SK-N-SH treated with all-trans-retinoic acid at 6 μM for 48 hours (cell line): Measurements from ENCODE around the gene AAK1.

Experiments
- ATAC-seq: fragments of 200-7000 bp; cut with Tn5 transposase; 3 replicates; pipeline ENCODE4 v1.9.1; 2020; ENCODE audit warnings: mild to moderate bottlenecking, moderate library complexity
- ARNTL ChIP-seq: fragments of 450-650 bp; formaldehyde crosslinking; IDR thresholded peaks from 2 replicates; pipeline ENCODE4 v1.5.0; 2020; ENCODE audit warnings: low read depth, mild to moderate bottlenecking, moderate library complexity, borderline replicate concordance
- BACH2 ChIP-seq: fragments of 250-450 bp; sonication (Bioruptor Pico); IDR thresholded peaks from 2 replicates; pipeline ENCODE4 v1.9.0; 2021; ENCODE audit warnings: mild to moderate bottlenecking, borderline replicate concordance
- CSDC2 ChIP-seq: fragments of 250-450 bp; sonication (Bioruptor Pico); IDR thresholded peaks from 2 replicates; pipeline ENCODE4 v1.5.0; 2020; ENCODE audit warnings: mild to moderate bottlenecking, moderate library complexity
- ESRRG ChIP-seq: fragments of 250-450 bp; sonication (Bioruptor Pico); IDR thresholded peaks from 2 replicates; pipeline ENCODE4 v1.6.1; 2021; ENCODE audit warnings: mild to moderate bottlenecking
- ISL1 ChIP-seq: fragments of 250-450 bp; sonication (Bioruptor Pico); IDR thresholded peaks from 2 replicates; pipeline ENCODE4 v2.1.2; 2022; ENCODE audit warnings: mild to moderate bottlenecking, moderate library complexity
- OSR1 ChIP-seq: fragments of 250-450 bp; sonication (Bioruptor Pico); IDR thresholded peaks from 2 replicates; pipeline ENCODE4 v1.8.0; 2022; ENCODE audit warnings: moderate library complexity, mild to moderate bottlenecking, inconsistent platforms
- PPARA ChIP-seq: fragments of 250-450 bp; sonication (Bioruptor Pico); IDR thresholded peaks from 2 replicates; pipeline ENCODE4 v1.5.0; 2020; ENCODE audit warnings: mild to moderate bottlenecking, borderline replicate concordance
- RARB ChIP-seq: fragments of 250-450 bp; sonication (Bioruptor Pico); IDR thresholded peaks from 2 replicates; pipeline ENCODE4 v1.8.0; 2021; ENCODE audit warnings: mild to moderate bottlenecking, moderate library complexity
- SNAI2 ChIP-seq: fragments of 250-450 bp; sonication (Bioruptor Pico); IDR thresholded peaks from 2 replicates; pipeline ENCODE4 v1.5.0; 2020; ENCODE audit warnings: mild to moderate bottlenecking, moderate library complexity
- TCF4 ChIP-seq: fragments of 250-450 bp; sonication (Bioruptor Pico); IDR thresholded peaks from 2 replicates; pipeline ENCODE4 v1.8.0; 2021; ENCODE audit warnings: mild to moderate bottlenecking, moderate library complexity, borderline replicate concordance
- TOX ChIP-seq: fragments of 250-450 bp; sonication (Bioruptor Pico); IDR thresholded peaks from 2 replicates; pipeline ENCODE4 v1.8.0; 2021; ENCODE audit warnings: mild to moderate bottlenecking, moderate library complexity, borderline replicate concordance
- ZC3H10 ChIP-seq: fragments of 250-450 bp; sonication (Bioruptor Pico); IDR thresholded peaks from 2 replicates; pipeline ENCODE4 v1.5.1; 2021; ENCODE audit warnings: mild to moderate bottlenecking, moderate library complexity
- ZFP3 ChIP-seq: fragments of 250-450 bp; sonication (Bioruptor Pico); IDR thresholded peaks from 2 replicates; pipeline ENCODE4 v1.5.0; 2020; ENCODE audit warnings: mild to moderate bottlenecking, moderate library complexity
- ZFP30 ChIP-seq: fragments of 450-650 bp; formaldehyde crosslinking; IDR thresholded peaks from 2 replicates; pipeline ENCODE4 v1.5.0; 2022; ENCODE audit warnings: mild to moderate bottlenecking, moderate library complexity
- ZNF70 ChIP-seq: fragments of 450-650 bp; formaldehyde crosslinking; IDR thresholded peaks from 2 replicates; pipeline ENCODE4 v1.5.0; 2020; ENCODE audit warnings: mild to moderate bottlenecking, moderate library complexity
- ZNF8 ChIP-seq: fragments of 450-650 bp; formaldehyde crosslinking; IDR thresholded peaks from 2 replicates; pipeline ENCODE4 v1.5.0; 2020; ENCODE audit warnings: mild to moderate bottlenecking, moderate library complexity
- TF ChIP-seq, protein P1 (sequence below): fragments of 250-450 bp; sonication (Bioruptor Pico); IDR thresholded peaks from 2 replicates; pipeline ENCODE4 v1.5.1; 2021; ENCODE audit warnings: mild to moderate bottlenecking, moderate library complexity
- TF ChIP-seq, protein P2 (sequence below): fragments of 250-450 bp; sonication (Bioruptor Pico); IDR thresholded peaks from 2 replicates; pipeline ENCODE4 v1.5.0; 2020; ENCODE audit warnings: mild to moderate bottlenecking, moderate library complexity
- TF ChIP-seq, protein P3 (sequence below): fragments of 250-450 bp; sonication (Bioruptor Pico); IDR thresholded peaks from 2 replicates; pipeline ENCODE4 v1.8.0; 2021; ENCODE audit warnings: low read depth, mild to moderate bottlenecking, moderate library complexity, borderline replicate concordance
- TF ChIP-seq, protein P4 (sequence below): fragments of 250-450 bp; sonication (Bioruptor Pico); IDR thresholded peaks from 2 replicates; pipeline ENCODE4 v1.8.0; 2020; ENCODE audit warnings: mild to moderate bottlenecking, moderate library complexity, borderline replicate concordance
- TF ChIP-seq, protein P5 (sequence below): fragments of 250-450 bp; sonication (Bioruptor Pico); IDR thresholded peaks from 2 replicates; pipeline ENCODE4 v1.5.1; 2020; ENCODE audit warnings: low read depth, mild to moderate bottlenecking, moderate library complexity

AAK1 gene

DNA sequence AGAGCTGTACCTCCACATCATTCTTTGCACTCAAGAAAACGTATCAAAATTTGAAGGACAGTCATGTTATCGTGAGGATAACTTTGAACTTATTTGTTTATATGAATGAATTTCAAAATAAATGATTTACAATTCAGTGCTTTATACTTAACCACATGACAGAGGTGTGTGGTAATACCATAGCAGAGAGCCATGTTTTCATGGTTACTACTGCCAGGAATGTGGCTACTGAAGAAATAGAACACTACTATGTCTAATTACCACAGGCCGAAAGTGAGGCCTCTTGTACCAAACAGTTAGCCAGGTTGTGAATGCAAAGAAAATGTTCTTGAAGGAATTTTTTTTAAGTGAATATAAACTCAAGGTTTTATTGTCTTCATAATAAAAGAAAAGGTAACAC, 49.2 kb downstream of the AAK1 start:
- TF ChIP-seq, protein P1, sequence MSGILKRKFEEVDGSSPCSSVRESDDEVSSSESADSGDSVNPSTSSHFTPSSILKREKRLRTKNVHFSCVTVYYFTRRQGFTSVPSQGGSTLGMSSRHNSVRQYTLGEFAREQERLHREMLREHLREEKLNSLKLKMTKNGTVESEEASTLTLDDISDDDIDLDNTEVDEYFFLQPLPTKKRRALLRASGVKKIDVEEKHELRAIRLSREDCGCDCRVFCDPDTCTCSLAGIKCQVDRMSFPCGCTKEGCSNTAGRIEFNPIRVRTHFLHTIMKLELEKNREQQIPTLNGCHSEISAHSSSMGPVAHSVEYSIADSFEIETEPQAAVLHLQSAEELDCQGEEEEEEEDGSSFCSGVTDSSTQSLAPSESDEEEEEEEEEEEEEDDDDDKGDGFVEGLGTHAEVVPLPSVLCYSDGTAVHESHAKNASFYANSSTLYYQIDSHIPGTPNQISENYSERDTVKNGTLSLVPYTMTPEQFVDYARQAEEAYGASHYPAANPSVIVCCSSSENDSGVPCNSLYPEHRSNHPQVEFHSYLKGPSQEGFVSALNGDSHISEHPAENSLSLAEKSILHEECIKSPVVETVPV (CRISPR knock-in tag): no peak
- no peak for TF ChIP-seq ZNF70
- TF ChIP-seq, protein P2, sequence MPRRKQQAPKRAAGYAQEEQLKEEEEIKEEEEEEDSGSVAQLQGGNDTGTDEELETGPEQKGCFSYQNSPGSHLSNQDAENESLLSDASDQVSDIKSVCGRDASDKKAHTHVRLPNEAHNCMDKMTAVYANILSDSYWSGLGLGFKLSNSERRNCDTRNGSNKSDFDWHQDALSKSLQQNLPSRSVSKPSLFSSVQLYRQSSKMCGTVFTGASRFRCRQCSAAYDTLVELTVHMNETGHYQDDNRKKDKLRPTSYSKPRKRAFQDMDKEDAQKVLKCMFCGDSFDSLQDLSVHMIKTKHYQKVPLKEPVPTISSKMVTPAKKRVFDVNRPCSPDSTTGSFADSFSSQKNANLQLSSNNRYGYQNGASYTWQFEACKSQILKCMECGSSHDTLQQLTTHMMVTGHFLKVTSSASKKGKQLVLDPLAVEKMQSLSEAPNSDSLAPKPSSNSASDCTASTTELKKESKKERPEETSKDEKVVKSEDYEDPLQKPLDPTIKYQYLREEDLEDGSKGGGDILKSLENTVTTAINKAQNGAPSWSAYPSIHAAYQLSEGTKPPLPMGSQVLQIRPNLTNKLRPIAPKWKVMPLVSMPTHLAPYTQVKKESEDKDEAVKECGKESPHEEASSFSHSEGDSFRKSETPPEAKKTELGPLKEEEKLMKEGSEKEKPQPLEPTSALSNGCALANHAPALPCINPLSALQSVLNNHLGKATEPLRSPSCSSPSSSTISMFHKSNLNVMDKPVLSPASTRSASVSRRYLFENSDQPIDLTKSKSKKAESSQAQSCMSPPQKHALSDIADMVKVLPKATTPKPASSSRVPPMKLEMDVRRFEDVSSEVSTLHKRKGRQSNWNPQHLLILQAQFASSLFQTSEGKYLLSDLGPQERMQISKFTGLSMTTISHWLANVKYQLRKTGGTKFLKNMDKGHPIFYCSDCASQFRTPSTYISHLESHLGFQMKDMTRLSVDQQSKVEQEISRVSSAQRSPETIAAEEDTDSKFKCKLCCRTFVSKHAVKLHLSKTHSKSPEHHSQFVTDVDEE (CRISPR knock-in tag): no peak
- TF ChIP-seq OSR1 (CRISPR knock-in tag): no peak
- TF ChIP-seq ESRRG: no peak
- TF ChIP-seq, protein P3, sequence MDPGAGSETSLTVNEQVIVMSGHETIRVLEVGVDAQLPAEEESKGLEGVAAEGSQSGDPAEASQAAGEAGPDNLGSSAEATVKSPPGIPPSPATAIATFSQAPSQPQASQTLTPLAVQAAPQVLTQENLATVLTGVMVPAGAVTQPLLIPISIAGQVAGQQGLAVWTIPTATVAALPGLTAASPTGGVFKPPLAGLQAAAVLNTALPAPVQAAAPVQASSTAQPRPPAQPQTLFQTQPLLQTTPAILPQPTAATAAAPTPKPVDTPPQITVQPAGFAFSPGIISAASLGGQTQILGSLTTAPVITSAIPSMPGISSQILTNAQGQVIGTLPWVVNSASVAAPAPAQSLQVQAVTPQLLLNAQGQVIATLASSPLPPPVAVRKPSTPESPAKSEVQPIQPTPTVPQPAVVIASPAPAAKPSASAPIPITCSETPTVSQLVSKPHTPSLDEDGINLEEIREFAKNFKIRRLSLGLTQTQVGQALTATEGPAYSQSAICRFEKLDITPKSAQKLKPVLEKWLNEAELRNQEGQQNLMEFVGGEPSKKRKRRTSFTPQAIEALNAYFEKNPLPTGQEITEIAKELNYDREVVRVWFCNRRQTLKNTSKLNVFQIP (CRISPR knock-in tag): no peak
- no peak for TF ChIP-seq ARNTL
- TF ChIP-seq ZC3H10 (CRISPR knock-in tag): no peak
- TF ChIP-seq ISL1 (CRISPR knock-in tag): no peak
- TF ChIP-seq ZNF8 (CRISPR knock-in tag): no peak
- no peak for TF ChIP-seq SNAI2 (CRISPR knock-in tag)
- TF ChIP-seq CSDC2 (CRISPR knock-in tag): no peak
- ATAC-seq: no peak

DNA sequence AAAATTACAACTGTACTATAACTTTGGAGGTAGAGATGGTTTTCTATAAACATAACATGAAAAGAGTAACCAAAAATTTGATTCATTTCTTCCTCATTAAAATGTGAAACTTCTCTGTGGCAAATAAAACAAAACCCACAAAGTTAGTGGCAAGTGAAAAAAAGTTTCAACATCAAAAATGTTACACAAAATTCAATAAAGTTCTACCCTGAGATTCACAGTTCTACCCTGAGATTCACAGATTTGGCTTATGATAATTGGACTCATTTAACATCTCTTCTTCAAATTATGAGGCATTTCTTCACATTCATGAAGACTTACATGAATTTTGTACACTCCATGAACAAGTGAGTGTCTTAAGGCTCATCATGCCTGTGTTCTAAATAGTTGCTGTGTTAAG, 51.0 kb downstream of the AAK1 start:
- no peak for ATAC-seq
- TF ChIP-seq, protein P1 (CRISPR knock-in tag): no peak
- TF ChIP-seq ZNF8 (CRISPR knock-in tag) (no peak), PPARA (no peak), CSDC2 (CRISPR knock-in tag) (no peak), ZNF70 (no peak), BACH2 (CRISPR knock-in tag) (no peak), ZFP3 (CRISPR knock-in tag) (no peak), RARB (no peak), OSR1 (CRISPR knock-in tag) (no peak), TOX (CRISPR knock-in tag) (no peak), ISL1 (CRISPR knock-in tag) (no peak), SNAI2 (CRISPR knock-in tag) (no peak), TCF4 (CRISPR knock-in tag) (no peak), ZFP30 (CRISPR knock-in tag) (no peak)
- TF ChIP-seq, protein P3 (CRISPR knock-in tag): no peak
- TF ChIP-seq, protein P4, sequence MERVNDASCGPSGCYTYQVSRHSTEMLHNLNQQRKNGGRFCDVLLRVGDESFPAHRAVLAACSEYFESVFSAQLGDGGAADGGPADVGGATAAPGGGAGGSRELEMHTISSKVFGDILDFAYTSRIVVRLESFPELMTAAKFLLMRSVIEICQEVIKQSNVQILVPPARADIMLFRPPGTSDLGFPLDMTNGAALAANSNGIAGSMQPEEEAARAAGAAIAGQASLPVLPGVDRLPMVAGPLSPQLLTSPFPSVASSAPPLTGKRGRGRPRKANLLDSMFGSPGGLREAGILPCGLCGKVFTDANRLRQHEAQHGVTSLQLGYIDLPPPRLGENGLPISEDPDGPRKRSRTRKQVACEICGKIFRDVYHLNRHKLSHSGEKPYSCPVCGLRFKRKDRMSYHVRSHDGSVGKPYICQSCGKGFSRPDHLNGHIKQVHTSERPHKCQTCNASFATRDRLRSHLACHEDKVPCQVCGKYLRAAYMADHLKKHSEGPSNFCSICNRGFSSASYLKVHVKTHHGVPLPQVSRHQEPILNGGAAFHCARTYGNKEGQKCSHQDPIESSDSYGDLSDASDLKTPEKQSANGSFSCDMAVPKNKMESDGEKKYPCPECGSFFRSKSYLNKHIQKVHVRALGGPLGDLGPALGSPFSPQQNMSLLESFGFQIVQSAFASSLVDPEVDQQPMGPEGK (CRISPR knock-in tag): no peak
- TF ChIP-seq, protein P5, sequence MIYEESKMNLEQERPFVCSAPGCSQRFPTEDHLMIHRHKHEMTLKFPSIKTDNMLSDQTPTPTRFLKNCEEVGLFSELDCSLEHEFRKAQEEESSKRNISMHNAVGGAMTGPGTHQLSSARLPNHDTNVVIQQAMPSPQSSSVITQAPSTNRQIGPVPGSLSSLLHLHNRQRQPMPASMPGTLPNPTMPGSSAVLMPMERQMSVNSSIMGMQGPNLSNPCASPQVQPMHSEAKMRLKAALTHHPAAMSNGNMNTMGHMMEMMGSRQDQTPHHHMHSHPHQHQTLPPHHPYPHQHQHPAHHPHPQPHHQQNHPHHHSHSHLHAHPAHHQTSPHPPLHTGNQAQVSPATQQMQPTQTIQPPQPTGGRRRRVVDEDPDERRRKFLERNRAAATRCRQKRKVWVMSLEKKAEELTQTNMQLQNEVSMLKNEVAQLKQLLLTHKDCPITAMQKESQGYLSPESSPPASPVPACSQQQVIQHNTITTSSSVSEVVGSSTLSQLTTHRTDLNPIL (CRISPR knock-in tag): no peak
